ENCODE measurements around the gene HRH2. TPM values are rescaled to one million over a fixed set of nuclear protein-coding genes. Genes with fewer than 3 reads are reported as not detected.

The HRH2 gene
- total RNA-seq (1 to 10 TPM in 2 of 4 donors, under 1 TPM in 2; 0.49 to 7.0 (median 0.99) TPM), polyA plus RNA-seq (under 1 TPM; 0.17 to 0.51 (median 0.18) TPM)
- long read RNA-seq, donor 1 = 0 reads
- long read RNA-seq, donor 2, partial matches to known transcripts = 0 of 2 reads
- long read RNA-seq, donor 2, other reads (novel, unspliced or antisense) = 2 of 2 reads

DNA sequence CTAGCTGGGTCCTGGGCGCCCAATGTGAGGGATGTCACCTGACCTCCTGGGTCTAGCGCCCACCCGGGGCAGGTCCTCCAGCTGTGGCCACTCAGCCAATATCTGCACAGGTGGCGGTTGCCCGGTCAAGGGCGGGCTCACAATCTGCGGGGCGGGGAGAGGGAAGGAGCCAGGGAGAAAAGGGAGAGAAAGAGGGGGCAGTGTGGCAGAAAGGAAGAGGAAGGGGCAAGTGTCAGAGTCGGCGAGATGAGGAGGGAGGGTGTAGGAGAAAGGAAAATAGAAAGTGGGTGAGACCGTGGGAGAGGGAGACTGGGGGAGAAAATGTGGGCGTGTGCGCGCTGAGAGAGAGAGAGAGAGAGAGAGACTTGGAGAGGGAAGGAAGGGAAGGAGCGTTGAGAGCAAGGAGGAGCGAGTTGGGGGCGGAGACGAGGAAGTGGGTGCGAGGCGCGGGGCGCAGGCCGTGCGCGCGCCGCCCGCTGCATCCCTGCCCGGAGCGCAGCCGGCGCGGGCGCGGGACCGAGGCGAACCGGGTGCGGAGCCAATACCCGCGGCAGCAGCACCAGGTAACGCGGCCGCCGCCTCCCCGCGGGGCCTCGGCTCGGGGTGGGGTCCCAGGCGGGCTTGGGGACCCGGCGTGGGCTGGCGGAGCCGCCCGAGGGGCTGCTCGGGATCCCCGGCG is at the start of gene HRH2:
Gene HRH2, plus strand, starts transcription at position 479 of the 679 bp plus-strand sequence. CDS start 25,163 bp downstream, outside the sequence.
- TF ChIP-seq, protein P1, sequence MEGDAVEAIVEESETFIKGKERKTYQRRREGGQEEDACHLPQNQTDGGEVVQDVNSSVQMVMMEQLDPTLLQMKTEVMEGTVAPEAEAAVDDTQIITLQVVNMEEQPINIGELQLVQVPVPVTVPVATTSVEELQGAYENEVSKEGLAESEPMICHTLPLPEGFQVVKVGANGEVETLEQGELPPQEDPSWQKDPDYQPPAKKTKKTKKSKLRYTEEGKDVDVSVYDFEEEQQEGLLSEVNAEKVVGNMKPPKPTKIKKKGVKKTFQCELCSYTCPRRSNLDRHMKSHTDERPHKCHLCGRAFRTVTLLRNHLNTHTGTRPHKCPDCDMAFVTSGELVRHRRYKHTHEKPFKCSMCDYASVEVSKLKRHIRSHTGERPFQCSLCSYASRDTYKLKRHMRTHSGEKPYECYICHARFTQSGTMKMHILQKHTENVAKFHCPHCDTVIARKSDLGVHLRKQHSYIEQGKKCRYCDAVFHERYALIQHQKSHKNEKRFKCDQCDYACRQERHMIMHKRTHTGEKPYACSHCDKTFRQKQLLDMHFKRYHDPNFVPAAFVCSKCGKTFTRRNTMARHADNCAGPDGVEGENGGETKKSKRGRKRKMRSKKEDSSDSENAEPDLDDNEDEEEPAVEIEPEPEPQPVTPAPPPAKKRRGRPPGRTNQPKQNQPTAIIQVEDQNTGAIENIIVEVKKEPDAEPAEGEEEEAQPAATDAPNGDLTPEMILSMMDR (IDR thresholded peaks at IDR 0.05) = no peak
- WGBS, 3 donors = 1% methylated on average over 21 to 58 of the region's 58 CpGs

DNA sequence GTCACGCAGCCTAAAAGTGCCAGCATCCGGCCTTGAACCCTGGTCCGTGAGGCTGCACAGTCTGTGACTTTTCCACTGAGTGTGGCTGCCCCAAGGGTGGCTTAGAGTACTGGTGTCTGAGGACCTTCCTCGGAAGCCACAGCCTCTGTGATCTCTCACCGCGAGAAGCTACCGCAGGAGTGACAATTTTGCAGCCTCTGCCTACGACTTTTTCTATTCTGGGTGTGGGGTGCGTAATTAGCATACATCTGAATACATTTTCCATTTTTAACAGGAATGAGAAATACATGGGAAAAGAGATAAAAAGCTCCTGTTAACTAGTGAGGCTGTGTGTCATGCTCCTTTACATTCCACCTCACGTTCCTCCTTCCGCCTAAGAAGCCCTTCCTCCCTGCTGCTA is 48.3 kb upstream of the HRH2 start:
- no peak for ATAC-seq
- no peaks in the 10 kb centered on the region for H3K4me1 ChIP-seq
- H3K9me3 ChIP-seq = no peaks in the 10 kb centered on the region
- DNase-seq = no peak
- H3K27me3 ChIP-seq (ENCODE audit: insufficient read depth in 3 of 3, low read length in 2 of 3) = peaks cover 0 to 5% (median 4%) of the 10 kb centered on the region in 3 donors
- intact Hi-C loops (cut with DNase I) = no loop called here
- WGBS, 3 donors = 81 to 87% (median 82%) methylated on average over 11 of the region's 11 CpGs
- H3K27ac ChIP-seq = no peak overlapping the region
- H3K4me3 ChIP-seq = no peak overlapping the region
- no peaks in the 10 kb centered on the region for H3K36me3 ChIP-seq (ENCODE audit: insufficient read depth in 1 of 2, low read depth in 1 of 2)
- TF ChIP-seq, protein P1 (IDR thresholded peaks at IDR 0.05) = no peak

More for the DNA sequence above, at the start of gene HRH2:
- intact Hi-C loops (cut with DNase I) = no loop called here
- DNase-seq (peak in 1 of 2 donors; percentile 44), ATAC-seq (peak in 1 of 4 donors; percentile 27)
- H3K36me3 ChIP-seq (ENCODE audit: insufficient read depth in 1 of 2, low read depth in 1 of 2) = no peaks in the 10 kb centered on the region
- H3K4me1 ChIP-seq = no peaks in the 10 kb centered on the region
- H3K4me3 ChIP-seq = peak within 1 kb of the TSS; percentile 52
- H3K27ac ChIP-seq = no peak within 1 kb of the TSS
- H3K9me3 ChIP-seq = no peaks in the 10 kb centered on the region
- H3K27me3 ChIP-seq (ENCODE audit: insufficient read depth in 3 of 3, low read length in 2 of 3) = peaks cover 0 to 49% (median 14%) of the 10 kb centered on the region in 3 donors

DNA sequence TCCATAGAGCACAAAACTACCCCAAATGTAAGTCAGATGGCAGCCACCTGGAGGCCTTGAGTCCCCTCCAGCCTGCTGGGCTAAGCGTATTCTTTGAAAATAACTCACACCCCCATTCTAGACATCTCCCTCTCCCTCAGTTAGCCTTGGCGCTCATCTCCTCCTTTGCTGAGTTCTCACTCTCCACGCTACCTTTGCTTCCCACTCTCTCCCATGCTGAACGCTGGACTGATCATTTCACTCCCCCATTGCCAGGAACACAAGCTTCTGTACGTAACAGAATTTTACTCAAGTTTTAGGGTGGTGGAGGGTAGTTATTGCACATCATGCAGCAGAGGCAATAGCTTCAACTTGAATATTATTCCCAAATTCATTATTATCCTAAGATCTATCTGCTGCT is 47.5 kb upstream of the HRH2 start:
- no peak for DNase-seq
- H3K4me1 ChIP-seq = no peaks in the 10 kb centered on the region
- no peak overlapping the region for H3K27ac ChIP-seq
- no peak overlapping the region for H3K4me3 ChIP-seq
- TF ChIP-seq, protein P1 (IDR thresholded peaks at IDR 0.05) = no peak
- WGBS, 3 donors = 79 to 87% (median 85%) methylated on average over 5 of the region's 5 CpGs
- H3K36me3 ChIP-seq (ENCODE audit: insufficient read depth in 1 of 2, low read depth in 1 of 2) = no peaks in the 10 kb centered on the region
- no peaks in the 10 kb centered on the region for H3K9me3 ChIP-seq
- peaks cover 0 to 5% (median 4%) of the 10 kb centered on the region in 3 donors for H3K27me3 ChIP-seq (ENCODE audit: insufficient read depth in 3 of 3, low read length in 2 of 3)
- intact Hi-C loops (cut with DNase I) = no loop called here
- ATAC-seq = no peak

- ATAC-seq = no peak
- H3K36me3 ChIP-seq (ENCODE audit: insufficient read depth in 1 of 2, low read depth in 1 of 2) = no peaks in the 10 kb centered on the region
- intact Hi-C loops (cut with DNase I) = no loop called here
- H3K9me3 ChIP-seq = no peaks in the 10 kb centered on the region
- no peak for DNase-seq
- TF ChIP-seq, protein P1 (IDR thresholded peaks at IDR 0.05) = no peak
- no peak overlapping the region for H3K27ac ChIP-seq
- WGBS, 3 donors = 53 to 86% (median 58%) methylated on average over 3 of the region's 3 CpGs
- peaks cover 0 to 5% (median 0%) of the 10 kb centered on the region in 3 donors for H3K27me3 ChIP-seq (ENCODE audit: insufficient read depth in 3 of 3, low read length in 2 of 3)
- H3K4me3 ChIP-seq = no peak overlapping the region
- no peaks in the 10 kb centered on the region for H3K4me1 ChIP-seq
Measured at GRCh38 chr5:175610898-175611297, 47.0 kb upstream of the HRH2 start.

Data from psoas muscle (tissue), 8 donors.